ENCODE results near the gene CREB5. TPM values are rescaled to one million over a fixed set of nuclear protein-coding genes. Genes with fewer than 3 reads are reported as not detected.

The CREB5 gene
- total and polyA plus RNA-seq, 4 experiments from 2014 or later = not detected

DNA sequence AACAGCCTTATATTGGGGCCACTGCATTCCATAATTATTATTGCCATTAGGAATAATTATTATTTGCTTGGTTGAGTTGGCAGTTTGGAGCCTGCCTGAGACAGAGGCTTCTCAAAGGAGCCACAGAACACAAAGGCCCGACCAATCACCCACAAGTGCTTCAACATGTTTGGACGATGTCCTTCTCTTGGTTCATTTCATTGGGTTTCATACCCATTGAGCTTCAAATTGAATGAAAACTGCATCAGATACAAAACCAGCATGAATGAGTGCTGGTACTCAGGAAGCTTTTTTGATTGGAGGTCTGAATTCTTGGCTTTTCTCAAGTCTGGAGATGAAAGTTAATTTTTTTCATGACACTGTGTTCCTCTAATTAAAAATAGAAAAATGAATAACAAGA, 168.3 kb downstream of the CREB5 start:
- CTCF ChIA-PET (ENCODE audit: partially characterized antibody) = interaction anchor here (1.3 kb wide), 1 partner anchor 18 kb away, joined by 3 read pairs; no protein-coding TSS in a partner anchor
- Histone ChIP-seq H3K4me3 (ENCODE audit: low read length in 2 of 2) (no peak overlapping the region), H3K27me3 (ENCODE audit: insufficient read depth, low read length) (no peaks in the 10 kb centered on the region), H3K4me1 (ENCODE audit: insufficient read depth, low read length) (no peaks in the 10 kb centered on the region), H3K9me3 (ENCODE audit: control insufficient read depth in 1 of 2, low read length in 2 of 2) (no peaks in the 10 kb centered on the region), H3K36me3 (ENCODE audit: insufficient read depth, low read length) (no peaks in the 10 kb centered on the region), H3K27ac (ENCODE audit: low read depth, low read length) (no peak overlapping the region)
- DNase-seq = no peak
- peaks cover 0 to 3% (median 0%) of the 10 kb centered on the region in 8 donors for H3K9me3 Mint-ChIP-seq
- POLR2A ChIA-PET (ENCODE audit: partially characterized antibody) = no interaction called here
- H3K27ac Mint-ChIP-seq = no peak overlapping the region
- H3K27me3 Mint-ChIP-seq = peaks cover 0 to 8% of the 10 kb centered on the region in 2 donors
- no peak overlapping the region for H3K4me3 Mint-ChIP-seq
- H3K4me1 Mint-ChIP-seq = no peaks in the 10 kb centered on the region
- H3K36me3 Mint-ChIP-seq = no peaks in the 10 kb centered on the region
- intact Hi-C loops (cut with micrococcal nuclease) = no loop called here

DNA sequence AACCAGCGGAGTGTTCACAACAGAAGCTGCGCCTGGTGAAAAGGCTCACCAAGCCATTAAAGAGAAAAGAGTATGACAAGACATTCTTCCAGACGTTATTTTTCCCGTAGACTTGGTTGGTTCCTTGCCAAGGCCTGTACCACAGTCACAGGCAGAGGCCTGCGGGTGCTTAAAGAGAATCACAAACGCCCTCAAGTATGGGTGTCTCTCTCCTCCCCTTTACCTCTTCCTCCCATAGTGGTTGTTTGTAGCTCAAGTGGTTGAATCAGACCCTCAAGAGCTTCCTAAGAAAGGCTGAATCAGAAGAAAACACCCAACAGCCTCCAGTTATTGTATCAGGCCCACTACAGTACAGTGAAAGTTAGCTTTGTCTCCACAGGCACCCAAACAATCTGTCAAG, 169.0 kb downstream of the CREB5 start:
- H3K27ac ChIP-seq (ENCODE audit: low read depth, low read length) = no peak overlapping the region
- no peak for DNase-seq
- Mint-ChIP-seq H3K27ac (no peak overlapping the region), H3K4me1 (no peaks in the 10 kb centered on the region), H3K36me3 (no peaks in the 10 kb centered on the region), H3K9me3 (peaks cover 0 to 3% (median 0%) of the 10 kb centered on the region in 8 donors), H3K27me3 (peaks cover 0 to 8% of the 10 kb centered on the region in 2 donors), H3K4me3 (no peak overlapping the region)
- no peaks in the 10 kb centered on the region for H3K27me3 ChIP-seq (ENCODE audit: insufficient read depth, low read length)
- H3K4me3 ChIP-seq (ENCODE audit: low read length in 2 of 2) = no peak overlapping the region
- intact Hi-C loops (cut with micrococcal nuclease) = no loop called here
- ChIA-PET CTCF (ENCODE audit: partially characterized antibody) (interaction anchor here (1.3 kb wide), 1 partner anchor 17 kb away, joined by 3 read pairs; no protein-coding TSS in a partner anchor), POLR2A (ENCODE audit: partially characterized antibody) (no interaction called here)
- H3K9me3 ChIP-seq (ENCODE audit: control insufficient read depth in 1 of 2, low read length in 2 of 2) = no peaks in the 10 kb centered on the region
- H3K36me3 ChIP-seq (ENCODE audit: insufficient read depth, low read length) = no peaks in the 10 kb centered on the region
- no peaks in the 10 kb centered on the region for H3K4me1 ChIP-seq (ENCODE audit: insufficient read depth, low read length)

DNA sequence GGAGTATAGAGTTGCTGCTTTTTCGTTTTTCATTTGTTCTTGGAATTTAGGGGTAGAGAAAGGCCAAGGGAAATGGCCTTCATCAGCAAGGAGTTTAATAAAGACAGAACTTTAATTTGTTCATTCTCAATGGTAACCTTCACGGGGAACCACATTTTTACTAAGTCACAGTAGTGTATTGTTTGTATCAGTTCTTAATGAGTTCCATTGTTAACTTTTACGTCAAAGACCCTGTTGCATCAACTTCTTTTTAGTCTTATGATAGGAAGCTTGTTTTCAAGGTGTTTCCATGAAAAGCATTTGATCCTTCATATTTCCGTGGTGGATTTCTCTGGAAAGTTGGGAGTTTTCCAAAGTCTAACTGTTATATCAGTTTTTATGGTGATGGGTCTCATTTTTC, 169.9 kb downstream of the CREB5 start:
- Mint-ChIP-seq H3K4me1 (no peaks in the 10 kb centered on the region), H3K9me3 (peaks cover 0 to 3% (median 0%) of the 10 kb centered on the region in 8 donors), H3K4me3 (no peak overlapping the region), H3K27me3 (peaks cover 0 to 8% of the 10 kb centered on the region in 2 donors), H3K27ac (no peak overlapping the region), H3K36me3 (no peaks in the 10 kb centered on the region)
- intact Hi-C loops (cut with micrococcal nuclease) = no loop called here
- POLR2A ChIA-PET (ENCODE audit: partially characterized antibody) = no interaction called here
- no peak overlapping the region for H3K4me3 ChIP-seq (ENCODE audit: low read length in 2 of 2)
- no peaks in the 10 kb centered on the region for H3K36me3 ChIP-seq (ENCODE audit: insufficient read depth, low read length)
- CTCF ChIA-PET (ENCODE audit: partially characterized antibody) = no interaction called here
- no peak for DNase-seq
- H3K27ac ChIP-seq (ENCODE audit: low read depth, low read length) = no peak overlapping the region
- no peaks in the 10 kb centered on the region for H3K9me3 ChIP-seq (ENCODE audit: control insufficient read depth in 1 of 2, low read length in 2 of 2)
- no peaks in the 10 kb centered on the region for H3K4me1 ChIP-seq (ENCODE audit: insufficient read depth, low read length)
- H3K27me3 ChIP-seq (ENCODE audit: insufficient read depth, low read length) = no peaks in the 10 kb centered on the region

DNA sequence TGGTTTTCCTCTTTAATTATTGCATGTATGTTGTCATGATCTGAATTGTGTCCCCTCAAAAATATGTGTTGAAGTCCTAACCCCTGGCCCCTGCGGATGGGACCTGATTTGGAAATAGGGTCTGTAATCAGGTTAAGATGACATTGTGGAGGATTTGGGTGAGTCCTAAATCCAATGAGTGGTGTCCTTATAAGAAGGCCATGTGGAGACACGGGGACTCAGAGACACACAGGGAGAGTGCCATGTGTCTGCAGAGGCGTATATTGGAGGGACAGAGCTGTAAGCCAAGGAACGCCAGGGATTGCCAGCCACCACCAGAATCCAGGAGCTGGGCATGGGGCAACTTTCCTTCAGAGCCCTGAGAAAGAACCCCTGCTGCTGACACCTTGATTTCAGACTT, 171.9 kb downstream of the CREB5 start:
- no peaks in the 10 kb centered on the region for H3K4me1 Mint-ChIP-seq
- H3K9me3 ChIP-seq (ENCODE audit: control insufficient read depth in 1 of 2, low read length in 2 of 2) = no peaks in the 10 kb centered on the region
- no peaks in the 10 kb centered on the region for H3K27me3 ChIP-seq (ENCODE audit: insufficient read depth, low read length)
- ChIA-PET POLR2A (ENCODE audit: partially characterized antibody) (no interaction called here), CTCF (ENCODE audit: partially characterized antibody) (no interaction called here)
- no peak overlapping the region for H3K4me3 ChIP-seq (ENCODE audit: low read length in 2 of 2)
- no peaks in the 10 kb centered on the region for H3K36me3 Mint-ChIP-seq
- no peak overlapping the region for H3K4me3 Mint-ChIP-seq
- H3K27ac Mint-ChIP-seq = no peak overlapping the region
- no peak for DNase-seq
- intact Hi-C loops (cut with micrococcal nuclease) = no loop called here
- peaks cover 0 to 12% (median under 1%) of the 10 kb centered on the region in 8 donors for H3K9me3 Mint-ChIP-seq
- H3K27ac ChIP-seq (ENCODE audit: low read depth, low read length) = no peak overlapping the region
- no peaks in the 10 kb centered on the region for H3K36me3 ChIP-seq (ENCODE audit: insufficient read depth, low read length)
- H3K4me1 ChIP-seq (ENCODE audit: insufficient read depth, low read length) = no peaks in the 10 kb centered on the region
- H3K27me3 Mint-ChIP-seq = peaks cover 0 to 8% of the 10 kb centered on the region in 2 donors

DNA sequence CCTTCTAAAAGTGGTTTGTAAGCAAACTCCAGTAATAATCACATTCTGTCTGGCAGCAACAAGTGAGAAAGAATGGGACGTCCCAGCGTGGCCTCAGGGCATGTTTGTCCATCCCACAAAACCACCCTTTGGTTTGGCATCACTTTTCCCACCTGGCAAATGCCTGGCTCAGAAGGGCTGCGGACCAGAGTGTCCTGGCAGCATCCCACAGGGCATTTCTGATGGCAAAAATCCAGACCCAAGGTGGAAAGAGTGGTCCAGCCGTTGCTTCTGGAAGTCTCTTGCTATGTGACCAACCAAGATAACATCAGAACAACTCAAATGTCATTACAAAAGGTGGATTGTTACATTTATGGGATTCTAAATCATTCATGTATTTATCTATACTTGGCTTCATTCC, 174.4 kb downstream of the CREB5 start:
- DNase-seq = no peak
- H3K4me3 ChIP-seq (ENCODE audit: low read length in 2 of 2) = no peak overlapping the region
- no peaks in the 10 kb centered on the region for H3K9me3 ChIP-seq (ENCODE audit: control insufficient read depth in 1 of 2, low read length in 2 of 2)
- ChIA-PET CTCF (ENCODE audit: partially characterized antibody) (no interaction called here), POLR2A (ENCODE audit: partially characterized antibody) (no interaction called here)
- no peaks in the 10 kb centered on the region for H3K27me3 ChIP-seq (ENCODE audit: insufficient read depth, low read length)
- intact Hi-C loops (cut with micrococcal nuclease) = no loop called here
- Mint-ChIP-seq H3K27ac (no peak overlapping the region), H3K4me3 (no peak overlapping the region), H3K9me3 (peaks cover 0 to 12% (median 3%) of the 10 kb centered on the region in 8 donors), H3K36me3 (no peaks in the 10 kb centered on the region), H3K4me1 (no peaks in the 10 kb centered on the region), H3K27me3 (peaks cover 0 to 7% of the 10 kb centered on the region in 2 donors)
- no peaks in the 10 kb centered on the region for H3K4me1 ChIP-seq (ENCODE audit: insufficient read depth, low read length)
- H3K36me3 ChIP-seq (ENCODE audit: insufficient read depth, low read length) = no peaks in the 10 kb centered on the region
- no peak overlapping the region for H3K27ac ChIP-seq (ENCODE audit: low read depth, low read length)

DNA sequence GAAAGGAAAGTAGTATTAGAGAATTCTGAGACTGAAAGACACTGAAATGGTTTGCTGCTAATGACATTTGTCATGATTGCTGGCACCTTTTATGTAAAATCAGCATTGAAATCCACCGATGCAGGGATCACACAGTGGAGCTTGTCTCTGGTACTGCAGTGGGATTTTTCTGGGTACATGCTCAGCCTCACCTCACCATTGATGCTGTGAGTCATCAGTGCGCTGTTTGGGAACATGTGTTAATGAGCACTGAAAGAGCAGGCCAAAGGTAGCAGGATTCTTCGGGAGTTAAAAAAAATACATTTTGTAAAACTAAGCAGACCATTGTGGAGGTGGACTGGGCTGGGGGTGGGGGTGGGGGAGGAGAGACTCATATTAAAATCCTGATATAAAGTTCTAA, 174.9 kb downstream of the CREB5 start:
- intact Hi-C loops (cut with micrococcal nuclease) = no loop called here
- H3K27me3 ChIP-seq (ENCODE audit: insufficient read depth, low read length) = no peaks in the 10 kb centered on the region
- POLR2A ChIA-PET (ENCODE audit: partially characterized antibody) = no interaction called here
- Mint-ChIP-seq H3K27me3 (peaks cover 0 to 7% of the 10 kb centered on the region in 2 donors), H3K9me3 (peaks cover 0 to 12% (median 3%) of the 10 kb centered on the region in 8 donors), H3K4me1 (no peaks in the 10 kb centered on the region), H3K4me3 (no peak overlapping the region), H3K36me3 (no peaks in the 10 kb centered on the region), H3K27ac (no peak overlapping the region)
- H3K36me3 ChIP-seq (ENCODE audit: insufficient read depth, low read length) = no peaks in the 10 kb centered on the region
- no peaks in the 10 kb centered on the region for H3K9me3 ChIP-seq (ENCODE audit: control insufficient read depth in 1 of 2, low read length in 2 of 2)
- H3K4me1 ChIP-seq (ENCODE audit: insufficient read depth, low read length) = no peaks in the 10 kb centered on the region
- CTCF ChIA-PET (ENCODE audit: partially characterized antibody) = no interaction called here
- no peak for DNase-seq
- no peak overlapping the region for H3K27ac ChIP-seq (ENCODE audit: low read depth, low read length)
- no peak overlapping the region for H3K4me3 ChIP-seq (ENCODE audit: low read length in 2 of 2)

DNA sequence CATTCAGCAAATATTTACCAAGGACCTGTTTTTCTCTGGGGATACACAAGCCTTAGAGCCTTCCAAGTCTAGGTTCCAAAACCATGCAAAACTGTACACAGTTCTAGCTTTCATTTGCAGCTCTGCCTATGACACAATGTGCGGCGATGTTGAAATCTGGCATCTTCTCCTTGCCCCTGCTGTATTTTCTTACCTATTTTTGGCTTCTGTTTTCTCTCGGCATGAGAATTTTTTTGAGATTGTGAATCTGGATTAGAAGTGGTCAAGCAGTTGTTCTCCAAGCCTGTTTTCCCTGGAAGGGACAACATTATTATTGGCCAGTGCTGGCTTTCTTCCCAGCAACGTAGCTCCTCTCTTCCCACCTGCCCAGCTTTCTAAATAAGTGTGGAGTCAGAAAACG, 176.3 kb downstream of the CREB5 start:
- CTCF ChIA-PET (ENCODE audit: partially characterized antibody) = no interaction called here

More for the DNA sequence above, 176.3 kb downstream of the CREB5 start:
- intact Hi-C loops (cut with micrococcal nuclease) = no loop called here
- H3K36me3 Mint-ChIP-seq = no peaks in the 10 kb centered on the region
- H3K4me3 Mint-ChIP-seq = no peak overlapping the region
- POLR2A ChIA-PET (ENCODE audit: partially characterized antibody) = no interaction called here
- Histone ChIP-seq H3K27me3 (ENCODE audit: insufficient read depth, low read length) (no peaks in the 10 kb centered on the region), H3K9me3 (ENCODE audit: control insufficient read depth in 1 of 2, low read length in 2 of 2) (no peaks in the 10 kb centered on the region), H3K27ac (ENCODE audit: low read depth, low read length) (no peak overlapping the region), H3K4me3 (ENCODE audit: low read length in 2 of 2) (no peak overlapping the region), H3K36me3 (ENCODE audit: insufficient read depth, low read length) (no peaks in the 10 kb centered on the region), H3K4me1 (ENCODE audit: insufficient read depth, low read length) (no peaks in the 10 kb centered on the region)
- no peak for DNase-seq
- peaks cover 0 to 4% of the 10 kb centered on the region in 2 donors for H3K27me3 Mint-ChIP-seq
- peaks cover 0 to 12% (median 3%) of the 10 kb centered on the region in 8 donors for H3K9me3 Mint-ChIP-seq
- H3K4me1 Mint-ChIP-seq = no peaks in the 10 kb centered on the region
- H3K27ac Mint-ChIP-seq = no peak overlapping the region

Measured in CD4-positive, alpha-beta memory T cell (primary cell).